ENCODE measurements around the gene NEK1. TPM values are rescaled to one million over a fixed set of nuclear protein-coding genes. Genes with fewer than 3 reads are reported as not detected.

The NEK1 gene
- total and polyA plus RNA-seq, 2 experiments from 2014 or later = 9.3 to 19.5 TPM

DNA sequence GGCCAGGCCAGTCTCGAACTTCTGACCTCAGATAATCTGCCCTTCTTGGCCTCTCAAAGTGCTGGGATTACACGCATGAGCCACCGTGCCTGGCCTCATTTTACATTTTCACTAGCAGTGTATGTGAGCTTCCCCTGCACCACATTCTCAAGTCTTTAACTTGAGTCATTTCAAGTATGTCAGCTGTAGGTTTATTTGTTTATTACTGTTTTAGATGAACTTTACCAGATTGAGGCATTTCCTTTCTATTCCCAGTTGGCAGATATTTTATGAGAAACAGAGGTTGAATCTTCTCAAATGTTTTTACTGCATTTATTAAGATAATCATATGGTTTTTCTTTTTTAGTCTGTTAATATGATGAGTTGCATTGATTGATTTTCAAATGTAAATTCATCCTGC lies 227.0 kb downstream of the NEK1 start:
- ATAC-seq (no peak), DNase-seq (ENCODE audit: low spot score) (no peak)
- Mint-ChIP-seq H3K9me3 (0 out of 3 replicates have a peak, but pooled peaks cover 3% of the 10 kb centered on the region), H3K4me1 (no peaks in the 10 kb centered on the region), H3K27me3 (ENCODE audit: insufficient read depth, low read depth, poor library complexity) (no peaks in the 10 kb centered on the region), H3K36me3 (ENCODE audit: low read depth) (no peaks in the 10 kb centered on the region; the same call in 2 of the 3 replicates), H3K4me3 (no peak overlapping the region), H3K27ac (no peak overlapping the region)
- Histone ChIP-seq H3K4me3 (no peak overlapping the region), H3K79me2 (replicated peaks; ENCODE audit: insufficient read depth) (no peaks in the 10 kb centered on the region), H3K9me2 (ENCODE audit: insufficient read depth) (no peaks in the 10 kb centered on the region), H3K4me1 (ENCODE audit: insufficient read depth) (no peaks in the 10 kb centered on the region), H3F3A (replicated peaks; ENCODE audit: low read depth) (no peaks in the 10 kb centered on the region), H3K27me3 (ENCODE audit: insufficient read depth) (no peaks in the 10 kb centered on the region), H4K20me1 (replicated peaks; ENCODE audit: insufficient read depth) (no peaks in the 10 kb centered on the region), H3K4me2 (no peak overlapping the region), H3K27ac (ENCODE audit: low read depth) (no peak overlapping the region), H3K36me3 (ENCODE audit: insufficient read depth) (no peaks in the 10 kb centered on the region), H2AFZ (no peak overlapping the region)
- TF ChIP-seq, protein P1, sequence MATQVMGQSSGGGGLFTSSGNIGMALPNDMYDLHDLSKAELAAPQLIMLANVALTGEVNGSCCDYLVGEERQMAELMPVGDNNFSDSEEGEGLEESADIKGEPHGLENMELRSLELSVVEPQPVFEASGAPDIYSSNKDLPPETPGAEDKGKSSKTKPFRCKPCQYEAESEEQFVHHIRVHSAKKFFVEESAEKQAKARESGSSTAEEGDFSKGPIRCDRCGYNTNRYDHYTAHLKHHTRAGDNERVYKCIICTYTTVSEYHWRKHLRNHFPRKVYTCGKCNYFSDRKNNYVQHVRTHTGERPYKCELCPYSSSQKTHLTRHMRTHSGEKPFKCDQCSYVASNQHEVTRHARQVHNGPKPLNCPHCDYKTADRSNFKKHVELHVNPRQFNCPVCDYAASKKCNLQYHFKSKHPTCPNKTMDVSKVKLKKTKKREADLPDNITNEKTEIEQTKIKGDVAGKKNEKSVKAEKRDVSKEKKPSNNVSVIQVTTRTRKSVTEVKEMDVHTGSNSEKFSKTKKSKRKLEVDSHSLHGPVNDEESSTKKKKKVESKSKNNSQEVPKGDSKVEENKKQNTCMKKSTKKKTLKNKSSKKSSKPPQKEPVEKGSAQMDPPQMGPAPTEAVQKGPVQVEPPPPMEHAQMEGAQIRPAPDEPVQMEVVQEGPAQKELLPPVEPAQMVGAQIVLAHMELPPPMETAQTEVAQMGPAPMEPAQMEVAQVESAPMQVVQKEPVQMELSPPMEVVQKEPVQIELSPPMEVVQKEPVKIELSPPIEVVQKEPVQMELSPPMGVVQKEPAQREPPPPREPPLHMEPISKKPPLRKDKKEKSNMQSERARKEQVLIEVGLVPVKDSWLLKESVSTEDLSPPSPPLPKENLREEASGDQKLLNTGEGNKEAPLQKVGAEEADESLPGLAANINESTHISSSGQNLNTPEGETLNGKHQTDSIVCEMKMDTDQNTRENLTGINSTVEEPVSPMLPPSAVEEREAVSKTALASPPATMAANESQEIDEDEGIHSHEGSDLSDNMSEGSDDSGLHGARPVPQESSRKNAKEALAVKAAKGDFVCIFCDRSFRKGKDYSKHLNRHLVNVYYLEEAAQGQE (IDR thresholded peaks at IDR 0.05; ENCODE audit: unreplicated experiment) = no peak
- TF ChIP-seq EZH2phosphoT487 (IDR thresholded peaks at IDR 0.05; ENCODE audit: unreplicated experiment) (no peak), STAT1 (IDR thresholded peaks at IDR 0.05; ENCODE audit: unreplicated experiment) (no peak), ZNF331 (CRISPR knock-in tag; IDR thresholded peaks at IDR 0.05; ENCODE audit: low read depth) (no peak), CREB1 (CRISPR knock-in tag; IDR thresholded peaks at IDR 0.05; ENCODE audit: low read depth) (no peak), JUNB (IDR thresholded peaks at IDR 0.05; ENCODE audit: unreplicated experiment) (no peak)
- TF ChIP-seq, protein P2, sequence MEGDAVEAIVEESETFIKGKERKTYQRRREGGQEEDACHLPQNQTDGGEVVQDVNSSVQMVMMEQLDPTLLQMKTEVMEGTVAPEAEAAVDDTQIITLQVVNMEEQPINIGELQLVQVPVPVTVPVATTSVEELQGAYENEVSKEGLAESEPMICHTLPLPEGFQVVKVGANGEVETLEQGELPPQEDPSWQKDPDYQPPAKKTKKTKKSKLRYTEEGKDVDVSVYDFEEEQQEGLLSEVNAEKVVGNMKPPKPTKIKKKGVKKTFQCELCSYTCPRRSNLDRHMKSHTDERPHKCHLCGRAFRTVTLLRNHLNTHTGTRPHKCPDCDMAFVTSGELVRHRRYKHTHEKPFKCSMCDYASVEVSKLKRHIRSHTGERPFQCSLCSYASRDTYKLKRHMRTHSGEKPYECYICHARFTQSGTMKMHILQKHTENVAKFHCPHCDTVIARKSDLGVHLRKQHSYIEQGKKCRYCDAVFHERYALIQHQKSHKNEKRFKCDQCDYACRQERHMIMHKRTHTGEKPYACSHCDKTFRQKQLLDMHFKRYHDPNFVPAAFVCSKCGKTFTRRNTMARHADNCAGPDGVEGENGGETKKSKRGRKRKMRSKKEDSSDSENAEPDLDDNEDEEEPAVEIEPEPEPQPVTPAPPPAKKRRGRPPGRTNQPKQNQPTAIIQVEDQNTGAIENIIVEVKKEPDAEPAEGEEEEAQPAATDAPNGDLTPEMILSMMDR (conservative IDR thresholded peaks at IDR 0.05; ENCODE audit: low read depth in 2 of 2) = no peak

DNA sequence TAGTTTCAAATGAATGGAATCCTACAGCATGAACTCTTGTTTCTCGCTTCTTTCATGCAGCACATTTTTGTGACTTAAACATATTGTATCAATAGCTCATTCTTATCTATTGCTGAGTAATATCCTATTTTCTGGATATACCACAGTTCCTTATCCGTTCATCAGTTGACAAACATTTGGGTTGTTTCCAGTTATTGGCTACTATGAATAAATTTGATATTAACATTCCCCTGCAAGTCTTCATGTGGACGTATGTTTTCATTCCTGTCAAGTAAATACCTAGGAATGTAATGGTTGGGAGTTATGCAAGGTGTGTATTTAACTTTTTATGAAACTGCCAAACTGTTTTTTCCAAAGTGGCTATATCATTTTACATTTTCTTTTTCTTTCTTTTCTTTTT lies 227.6 kb downstream of the NEK1 start:
- Mint-ChIP-seq H3K27ac (no peak overlapping the region), H3K9me3 (peaks cover 5% of the 10 kb centered on the region; the same call in 2 of the 3 replicates), H3K4me3 (no peak overlapping the region), H3K36me3 (ENCODE audit: low read depth) (no peaks in the 10 kb centered on the region; the same call in 2 of the 3 replicates), H3K4me1 (no peaks in the 10 kb centered on the region), H3K27me3 (ENCODE audit: insufficient read depth, low read depth, poor library complexity) (no peaks in the 10 kb centered on the region)
- H3K27me3 ChIP-seq (ENCODE audit: insufficient read depth) = no peaks in the 10 kb centered on the region
- no peaks in the 10 kb centered on the region for H4K20me1 ChIP-seq (replicated peaks; ENCODE audit: insufficient read depth)
- no peaks in the 10 kb centered on the region for H3K79me2 ChIP-seq (replicated peaks; ENCODE audit: insufficient read depth)
- TF ChIP-seq, protein P3, sequence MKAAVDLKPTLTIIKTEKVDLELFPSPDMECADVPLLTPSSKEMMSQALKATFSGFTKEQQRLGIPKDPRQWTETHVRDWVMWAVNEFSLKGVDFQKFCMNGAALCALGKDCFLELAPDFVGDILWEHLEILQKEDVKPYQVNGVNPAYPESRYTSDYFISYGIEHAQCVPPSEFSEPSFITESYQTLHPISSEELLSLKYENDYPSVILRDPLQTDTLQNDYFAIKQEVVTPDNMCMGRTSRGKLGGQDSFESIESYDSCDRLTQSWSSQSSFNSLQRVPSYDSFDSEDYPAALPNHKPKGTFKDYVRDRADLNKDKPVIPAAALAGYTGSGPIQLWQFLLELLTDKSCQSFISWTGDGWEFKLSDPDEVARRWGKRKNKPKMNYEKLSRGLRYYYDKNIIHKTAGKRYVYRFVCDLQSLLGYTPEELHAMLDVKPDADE (IDR thresholded peaks at IDR 0.05) = no peak
- TF ChIP-seq NANOG (IDR thresholded peaks at IDR 0.05; ENCODE audit: borderline replicate concordance) = no peak
- H2AFZ ChIP-seq = no peak overlapping the region
- no peak overlapping the region for H3K4me3 ChIP-seq
- DNase-seq (ENCODE audit: low spot score) (no peak), ATAC-seq (no peak)
- H3K4me2 ChIP-seq = no peak overlapping the region
- no peaks in the 10 kb centered on the region for H3K9me2 ChIP-seq (ENCODE audit: insufficient read depth)
- H3K36me3 ChIP-seq (ENCODE audit: insufficient read depth) = no peaks in the 10 kb centered on the region
- no peaks in the 10 kb centered on the region for H3F3A ChIP-seq (replicated peaks; ENCODE audit: low read depth)
- H3K27ac ChIP-seq (ENCODE audit: low read depth) = no peak overlapping the region
- H3K4me1 ChIP-seq (ENCODE audit: insufficient read depth) = no peaks in the 10 kb centered on the region
